ENCODE data around the gene SEC16A.

DNA sequence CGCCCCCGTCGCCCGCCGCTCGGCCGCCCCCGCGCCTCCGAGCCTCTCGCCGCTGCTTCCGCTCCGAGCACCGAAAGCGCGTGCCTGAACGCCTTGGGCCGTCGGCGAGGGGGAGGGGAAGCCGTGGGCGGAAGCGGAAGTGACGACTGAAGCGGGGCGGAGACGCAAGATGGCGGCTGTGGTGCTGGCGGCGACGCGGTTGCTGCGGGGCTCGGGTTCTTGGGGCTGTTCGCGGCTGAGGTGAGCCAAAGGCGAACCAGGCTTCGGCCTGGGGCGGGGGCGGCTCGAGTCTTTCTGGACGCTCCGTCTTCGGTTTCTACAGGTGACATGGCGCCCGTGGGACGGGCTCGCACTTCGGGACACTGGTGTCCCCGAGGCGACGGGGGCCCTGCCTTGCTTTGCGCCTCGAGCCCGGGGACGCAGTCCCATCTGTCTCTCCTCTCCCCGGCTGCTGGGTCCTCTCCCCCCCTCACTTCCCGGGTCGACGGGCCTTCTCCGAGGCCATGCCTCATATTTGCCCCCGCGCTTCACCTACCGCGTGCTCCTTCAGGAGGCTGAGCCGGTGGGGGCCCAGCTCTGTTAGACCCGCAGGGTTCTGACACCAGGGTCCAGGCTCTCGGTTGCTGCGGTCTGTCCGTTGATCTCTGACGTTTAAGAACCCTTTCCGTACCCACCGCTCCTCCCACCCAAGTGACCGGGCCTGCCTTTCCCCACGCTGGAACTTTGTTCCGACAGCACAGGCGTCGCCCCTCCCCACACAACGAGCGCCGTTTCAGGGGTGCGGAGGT, 72.1 kb downstream of the SEC16A start, which contains the start of the genes ENTR1 and PMPCA:
- TF ChIP-seq, protein P1, sequence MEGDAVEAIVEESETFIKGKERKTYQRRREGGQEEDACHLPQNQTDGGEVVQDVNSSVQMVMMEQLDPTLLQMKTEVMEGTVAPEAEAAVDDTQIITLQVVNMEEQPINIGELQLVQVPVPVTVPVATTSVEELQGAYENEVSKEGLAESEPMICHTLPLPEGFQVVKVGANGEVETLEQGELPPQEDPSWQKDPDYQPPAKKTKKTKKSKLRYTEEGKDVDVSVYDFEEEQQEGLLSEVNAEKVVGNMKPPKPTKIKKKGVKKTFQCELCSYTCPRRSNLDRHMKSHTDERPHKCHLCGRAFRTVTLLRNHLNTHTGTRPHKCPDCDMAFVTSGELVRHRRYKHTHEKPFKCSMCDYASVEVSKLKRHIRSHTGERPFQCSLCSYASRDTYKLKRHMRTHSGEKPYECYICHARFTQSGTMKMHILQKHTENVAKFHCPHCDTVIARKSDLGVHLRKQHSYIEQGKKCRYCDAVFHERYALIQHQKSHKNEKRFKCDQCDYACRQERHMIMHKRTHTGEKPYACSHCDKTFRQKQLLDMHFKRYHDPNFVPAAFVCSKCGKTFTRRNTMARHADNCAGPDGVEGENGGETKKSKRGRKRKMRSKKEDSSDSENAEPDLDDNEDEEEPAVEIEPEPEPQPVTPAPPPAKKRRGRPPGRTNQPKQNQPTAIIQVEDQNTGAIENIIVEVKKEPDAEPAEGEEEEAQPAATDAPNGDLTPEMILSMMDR (IDR thresholded peaks at IDR 0.05; ENCODE audit: low read length): no peak
- no peak for TF ChIP-seq EZH2 (optimal IDR thresholded peaks at IDR 0.05; ENCODE audit: low read depth, low read length)
- TF ChIP-seq EZH2phosphoT487 (IDR thresholded peaks at IDR 0.05; ENCODE audit: low read length): no peak
